ENCODE data around the gene ZNF681. TPM values are rescaled to one million over a fixed set of nuclear protein-coding genes. Genes with fewer than 3 reads are reported as not detected.

The ZNF681 gene
- polyA plus RNA-seq, 1 of the 3 experiments (the other 2 are of a cell fraction) = 0.38 TPM

- Histone ChIP-seq H3K4me3 (ENCODE audit: low read depth in 2 of 2, low read length in 1 of 2) (no peak overlapping the region), H3K27ac (ENCODE audit: low read depth in 2 of 2, low read length in 1 of 2) (no peak overlapping the region), H3K36me3 (replicated peaks in 1 of 2; ENCODE audit: control insufficient read depth in 1 of 2, insufficient read depth in 2 of 2, low read length in 1 of 2) (no peaks in the 10 kb centered on the region), H3K4me2 (no peak overlapping the region), H4K20me1 (ENCODE audit: insufficient read depth) (no peaks in the 10 kb centered on the region), H3K9me2 (no peaks in the 10 kb centered on the region), H2AFZ (ENCODE audit: low read depth) (no peak overlapping the region), H3K9ac (no peak overlapping the region), H3K4me1 (ENCODE audit: control insufficient read depth in 1 of 2, insufficient read depth in 2 of 2, low read depth in 1 of 2, low read length in 1 of 2) (no peaks in the 10 kb centered on the region; a peak in 1 of 4 replicates), H3K9me3 (no peaks in the 10 kb centered on the region), H3K27me3 (ENCODE audit: insufficient read depth) (no peaks in the 10 kb centered on the region), H3F3A (replicated peaks; ENCODE audit: insufficient read depth) (no peaks in the 10 kb centered on the region), H3K79me2 (ENCODE audit: insufficient read depth) (no peaks in the 10 kb centered on the region)
- CTCF ChIA-PET = interaction anchor here (1.0 kb wide), 1 partner anchor 10 kb away, joined by 3 read pairs; no protein-coding TSS in a partner anchor
- POLR2A ChIA-PET = no interaction called here
- no peak for TF ChIP-seq CTCF (IDR thresholded peaks at IDR 0.05)
- TF ChIP-seq RCOR1 (IDR thresholded peaks at IDR 0.05; ENCODE audit: low read length) = no peak
- no peak for TF ChIP-seq USF1 (IDR thresholded peaks at IDR 0.05; ENCODE audit: borderline replicate concordance, low read depth)
- no peak for TF ChIP-seq JUND (IDR thresholded peaks at IDR 0.05)
- TF ChIP-seq ZBTB33 (IDR thresholded peaks at IDR 0.05; ENCODE audit: borderline replicate concordance, low read depth) = no peak
- TF ChIP-seq CHD2 (IDR thresholded peaks at IDR 0.05; ENCODE audit: low read length, partially characterized antibody) = no peak
- no peak for TF ChIP-seq PBX3 (IDR thresholded peaks at IDR 0.05)
- TF ChIP-seq IRF3 (IDR thresholded peaks at IDR 0.05; ENCODE audit: low read depth, low read length) = no peak
- no peak for TF ChIP-seq GATA2 (CRISPR knock-in tag; IDR thresholded peaks at IDR 0.05)
- TF ChIP-seq MXI1 (IDR thresholded peaks at IDR 0.05; ENCODE audit: low read depth, low read length) = no peak
- no peak for TF ChIP-seq RAD21 (IDR thresholded peaks at IDR 0.05; ENCODE audit: low read length)
- TF ChIP-seq GABPA (IDR thresholded peaks at IDR 0.05; ENCODE audit: low read depth) = no peak
- no peak for TF ChIP-seq USF2 (IDR thresholded peaks at IDR 0.05; ENCODE audit: borderline replicate concordance, low read depth, low read length)
- TF ChIP-seq FOXJ3 (CRISPR knock-in tag; IDR thresholded peaks at IDR 0.05) = no peak
- 13% methylated on average over 1 of the region's 1 CpG for WGBS (ENCODE audit: low lambda C conversion rate)
- no peak for DNase-seq
Measured at GRCh38 chr19:23706657-23707056, 52.0 kb downstream of the ZNF681 start.

Data from SK-N-SH (cell line).